ENCODE results near the gene PTPRM.

The PTPRM gene

GRCh38 chr18:7678801-7679200, 111.7 kb downstream of the PTPRM start:
- H3K4me3 ChIP-seq (ENCODE audit: low read depth, low read length): no peak overlapping the region
- TF ChIP-seq CTCF (IDR thresholded peaks at IDR 0.05; ENCODE audit: low read depth, low read length): no peak

GRCh38 chr18:7681298-7681697, 114.2 kb downstream of the PTPRM start:
- TF ChIP-seq CTCF (IDR thresholded peaks at IDR 0.05; ENCODE audit: low read depth, low read length): no peak

GRCh38 chr18:7682321-7682720, 115.2 kb downstream of the PTPRM start:
- no peak overlapping the region for H3K4me3 ChIP-seq (ENCODE audit: low read depth, low read length)
- no peak for TF ChIP-seq CTCF (IDR thresholded peaks at IDR 0.05; ENCODE audit: low read depth, low read length)

More at GRCh38 chr18:7681298-7681697, 114.2 kb downstream of the PTPRM start:
- no peak overlapping the region for H3K4me3 ChIP-seq (ENCODE audit: low read depth, low read length)

- TF ChIP-seq CTCF (IDR thresholded peaks at IDR 0.05; ENCODE audit: low read depth, low read length): no peak
- no peak overlapping the region for H3K4me3 ChIP-seq (ENCODE audit: low read depth, low read length)
These were observed 116.6 kb downstream of the PTPRM start for GRCh38 chr18:7683753-7684152.

GRCh38 chr18:7684357-7684756, 117.2 kb downstream of the PTPRM start:
- no peak overlapping the region for H3K4me3 ChIP-seq (ENCODE audit: low read depth, low read length)
- no peak for TF ChIP-seq CTCF (IDR thresholded peaks at IDR 0.05; ENCODE audit: low read depth, low read length)

- TF ChIP-seq CTCF (IDR thresholded peaks at IDR 0.05; ENCODE audit: low read depth, low read length): no peak
- H3K4me3 ChIP-seq (ENCODE audit: low read depth, low read length): no peak overlapping the region
These were observed 117.8 kb downstream of the PTPRM start for GRCh38 chr18:7684966-7685365.

- no peak overlapping the region for H3K4me3 ChIP-seq (ENCODE audit: low read depth, low read length)
- TF ChIP-seq CTCF (IDR thresholded peaks at IDR 0.05; ENCODE audit: low read depth, low read length): no peak
These were observed 119.2 kb downstream of the PTPRM start for GRCh38 chr18:7686278-7686677.

All from WI38 (cell line).